NCI-H82 treated with DMSO at 0.1 percent for 48 hours (cell line): ENCODE results near the gene IL4R.

ENCODE experiments used
- DNase-seq: peaks from one replicate; lab custom pipeline; 2025; ENCODE audit not compliant: unreplicated experiment; lab: John Stamatoyannopoulos, UW

Gene IL4R

DNA sequence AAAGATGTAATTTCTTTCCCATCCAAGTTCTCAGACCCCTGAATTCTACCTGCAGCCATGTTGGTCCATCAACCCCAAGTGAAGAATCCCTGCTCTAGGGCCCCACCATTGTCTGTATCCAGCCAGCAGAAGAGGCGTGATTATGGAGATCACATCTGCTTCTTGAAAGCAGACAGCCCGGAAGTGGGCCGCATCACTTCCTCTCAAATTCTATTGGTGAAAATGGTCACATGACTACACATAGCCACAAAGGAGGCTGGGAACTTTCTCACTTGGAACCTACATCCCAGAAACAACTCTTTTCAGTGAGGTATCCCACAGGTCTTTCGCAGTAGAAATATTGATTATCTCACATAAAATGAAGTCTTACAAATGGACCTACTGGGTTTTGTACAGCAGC, 40.1 kb downstream of the IL4R start:
- DNase-seq: no peak

- DNase-seq: no peak
Measured at GRCh38 chr16:27355610-27356009, 41.8 kb downstream of the IL4R start.

DNA sequence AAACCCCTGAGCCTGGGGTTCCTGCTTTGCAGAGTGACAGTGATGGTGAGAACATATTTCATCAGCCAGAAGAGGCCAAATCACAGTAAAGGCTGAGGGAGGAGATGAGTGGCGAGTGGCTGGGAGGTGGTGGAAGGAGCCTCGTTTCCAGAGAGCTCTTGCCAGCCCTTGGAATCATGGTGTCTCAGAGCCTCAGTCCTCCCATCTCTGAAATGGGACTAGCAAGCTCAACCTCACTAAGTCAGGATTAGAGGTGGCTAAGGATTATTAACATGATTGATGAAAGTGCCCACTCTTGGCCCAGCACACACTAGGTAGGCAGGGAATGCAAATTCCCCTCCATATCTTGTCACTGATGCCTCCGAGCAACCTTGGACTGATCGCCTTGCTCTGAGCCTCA, 43.0 kb downstream of the IL4R start:
- DNase-seq: no peak

DNA sequence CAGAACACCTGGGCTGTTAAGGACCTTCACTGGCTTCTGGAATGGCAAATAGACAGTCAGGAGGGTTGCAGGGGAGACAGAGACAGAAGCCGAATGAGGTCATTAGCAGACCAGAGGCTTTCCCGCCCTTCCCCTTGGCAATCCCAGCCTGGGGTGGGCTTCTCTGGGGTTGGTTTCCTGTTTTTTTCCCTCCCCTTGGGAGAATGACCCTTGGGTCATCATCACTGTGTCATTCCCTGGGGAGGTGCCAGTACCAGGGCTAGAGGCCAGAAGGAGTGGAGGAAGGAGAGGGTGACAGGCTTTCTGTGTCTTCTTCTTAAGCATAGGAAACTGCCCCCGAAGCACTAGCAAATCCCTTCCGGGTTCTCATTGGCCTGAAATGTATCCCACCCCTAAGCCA, 45.3 kb downstream of the IL4R start:
- DNase-seq: no peak

GRCh38 chr16:27359615-27360014, 45.8 kb downstream of the IL4R start:
- no peak for DNase-seq

GRCh38 chr16:27361987-27362386, 48.2 kb downstream of the IL4R start:
- DNase-seq: no peak

DNA sequence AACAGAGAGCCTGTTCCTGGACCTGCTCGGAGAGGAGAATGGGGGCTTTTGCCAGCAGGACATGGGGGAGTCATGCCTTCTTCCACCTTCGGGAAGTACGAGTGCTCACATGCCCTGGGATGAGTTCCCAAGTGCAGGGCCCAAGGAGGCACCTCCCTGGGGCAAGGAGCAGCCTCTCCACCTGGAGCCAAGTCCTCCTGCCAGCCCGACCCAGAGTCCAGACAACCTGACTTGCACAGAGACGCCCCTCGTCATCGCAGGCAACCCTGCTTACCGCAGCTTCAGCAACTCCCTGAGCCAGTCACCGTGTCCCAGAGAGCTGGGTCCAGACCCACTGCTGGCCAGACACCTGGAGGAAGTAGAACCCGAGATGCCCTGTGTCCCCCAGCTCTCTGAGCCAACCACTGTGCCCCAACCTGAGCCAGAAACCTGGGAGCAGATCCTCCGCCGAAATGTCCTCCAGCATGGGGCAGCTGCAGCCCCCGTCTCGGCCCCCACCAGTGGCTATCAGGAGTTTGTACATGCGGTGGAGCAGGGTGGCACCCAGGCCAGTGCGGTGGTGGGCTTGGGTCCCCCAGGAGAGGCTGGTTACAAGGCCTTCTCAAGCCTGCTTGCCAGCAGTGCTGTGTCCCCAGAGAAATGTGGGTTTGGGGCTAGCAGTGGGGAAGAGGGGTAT, 48.9 kb downstream of the IL4R start:
- DNase-seq: no peak

GRCh38 chr16:27363246-27363632, 49.5 kb downstream of the IL4R start:
- no peak for DNase-seq

- DNase-seq: no peak
Measured at GRCh38 chr16:27363797-27364196, 50.0 kb downstream of the IL4R start.

GRCh38 chr16:27364493-27365141, 50.8 kb downstream of the IL4R start:
- no peak for DNase-seq

- no peak for DNase-seq
Measured at GRCh38 chr16:27365142-27366089, 51.6 kb downstream of the IL4R start.

- no peak for DNase-seq
Measured at GRCh38 chr16:27366687-27367460, 53.1 kb downstream of the IL4R start.

DNA sequence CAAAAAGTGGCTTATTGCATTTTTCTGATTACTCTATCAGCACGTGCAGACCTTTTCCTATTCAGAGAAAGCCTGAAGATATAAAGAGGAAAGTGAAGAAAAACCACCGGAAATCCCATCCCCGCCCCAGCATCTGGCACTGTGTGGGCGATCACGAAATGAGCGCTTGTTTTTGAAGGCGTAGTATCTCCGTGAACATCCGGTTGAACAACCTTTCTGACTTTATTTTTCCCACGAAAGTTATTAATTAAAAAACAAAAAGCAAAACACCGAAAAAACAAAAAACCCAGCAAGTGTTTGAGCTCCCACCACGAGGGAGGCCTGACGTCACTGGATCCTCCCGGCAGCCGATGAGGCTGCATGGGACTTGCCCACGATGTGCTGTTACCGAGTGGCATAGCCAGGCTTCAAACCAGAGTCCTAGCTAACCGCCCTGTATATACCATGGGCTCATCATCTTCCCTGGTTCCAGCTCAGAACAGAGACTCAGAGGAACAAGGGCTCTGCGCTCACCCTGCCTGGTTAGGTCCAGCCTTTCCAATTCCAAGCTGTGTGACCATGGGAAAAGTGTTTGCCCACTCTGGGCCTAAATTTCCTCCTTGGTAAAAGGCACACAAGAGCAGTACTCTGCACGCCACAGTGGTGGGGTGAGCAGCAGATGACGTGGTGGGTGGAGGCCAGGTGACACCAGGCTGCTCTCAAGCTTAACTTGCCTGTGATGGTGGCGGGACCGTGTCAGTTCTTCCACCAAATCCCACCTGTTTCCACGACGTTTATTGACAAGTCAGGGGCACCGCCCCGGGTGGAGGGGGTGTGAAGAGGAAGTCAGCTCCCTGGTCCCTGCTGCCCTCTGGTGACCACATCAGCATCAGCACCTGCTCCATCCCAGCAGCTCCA, 53.9 kb downstream of the IL4R start:
- DNase-seq: no peak

- no peak for DNase-seq
Measured at GRCh38 chr16:27368358-27368722, 54.6 kb downstream of the IL4R start.

- no peak for DNase-seq
Measured at GRCh38 chr16:27369806-27370205, 56.0 kb downstream of the IL4R start.

DNA sequence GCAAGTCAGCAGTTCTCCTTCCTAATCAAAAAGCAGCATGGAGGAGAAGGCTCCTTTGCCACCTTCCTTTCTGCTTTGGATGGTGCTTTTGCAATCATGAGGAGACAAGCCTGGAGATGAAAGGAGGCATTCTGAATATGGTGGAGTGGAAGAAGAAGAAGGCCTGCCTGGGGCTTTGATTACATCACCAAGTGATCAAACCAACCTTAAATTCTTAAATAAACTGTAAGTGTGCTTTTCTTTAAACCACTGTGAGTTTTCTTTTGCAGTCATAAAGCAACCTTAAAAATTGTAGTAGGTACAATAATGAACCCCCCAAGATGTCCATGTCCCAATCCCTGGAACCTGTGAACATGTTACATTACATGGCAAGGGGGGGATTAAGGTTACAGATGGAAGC, 56.5 kb downstream of the IL4R start:
- DNase-seq: no peak

GRCh38 chr16:27373312-27373711, 59.5 kb downstream of the IL4R start:
- DNase-seq: no peak

DNA sequence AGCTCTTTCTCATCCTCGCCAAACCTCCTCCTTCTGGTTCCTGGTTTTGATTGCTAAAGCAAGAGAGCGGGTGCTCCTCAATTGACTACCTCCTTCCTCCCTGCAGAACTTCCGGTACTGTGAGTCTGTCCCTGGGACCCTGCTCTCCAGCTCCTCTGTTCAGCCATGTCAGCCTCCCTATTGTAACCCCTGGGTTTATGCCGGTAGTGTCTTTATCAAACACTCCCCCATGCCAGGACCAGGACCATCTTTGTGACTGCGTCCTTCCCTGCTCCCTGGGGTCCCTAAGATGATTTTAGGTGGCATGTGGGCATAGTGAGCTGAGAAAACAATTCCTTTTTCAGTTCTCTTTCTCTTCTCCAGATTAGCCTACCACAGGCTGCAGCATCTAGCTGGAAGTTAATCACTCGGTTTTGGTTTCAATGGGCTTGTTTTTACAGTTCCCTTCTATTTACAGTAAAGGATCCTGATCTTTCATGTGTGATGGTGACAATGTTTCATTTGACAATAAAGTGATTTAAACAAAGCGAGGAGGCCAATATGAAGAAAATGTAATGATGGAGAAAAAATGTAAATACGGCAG, 60.5 kb downstream of the IL4R start:
- no peak for DNase-seq

DNA sequence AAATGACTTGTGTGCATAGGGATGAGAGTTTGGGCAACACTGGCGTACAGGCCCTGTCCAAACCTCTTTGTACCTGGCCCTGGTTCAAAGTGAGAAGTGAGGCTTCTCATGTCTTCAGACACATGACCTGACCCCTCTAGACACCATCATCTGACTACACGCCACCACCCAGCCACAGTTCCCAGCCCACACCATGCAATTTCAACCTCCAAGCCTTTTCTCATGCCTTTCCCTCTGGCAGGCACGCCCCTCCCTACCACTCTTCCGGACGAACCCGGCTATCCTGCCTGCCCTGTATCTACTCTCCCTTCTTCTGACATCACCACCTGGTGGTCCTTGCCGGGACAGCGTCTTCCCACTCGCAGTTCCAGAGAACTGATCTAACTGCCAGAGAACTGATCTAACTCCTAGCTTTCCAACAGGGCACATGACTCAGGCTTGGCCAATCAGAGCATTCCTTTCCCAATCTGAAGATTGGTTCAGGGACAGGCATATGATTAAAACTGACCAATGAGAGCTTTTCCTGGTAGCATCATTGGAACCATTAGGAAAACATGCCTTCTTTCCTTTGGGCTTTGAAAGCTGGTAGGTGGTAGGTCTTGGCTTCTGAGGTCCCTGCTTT, 61.1 kb downstream of the IL4R start:
- DNase-seq: peak; percentile 57
